ENCODE results near the gene ALOX5. TPM values are rescaled to one million over a fixed set of nuclear protein-coding genes. Genes with fewer than 3 reads are reported as not detected.

ALOX5 gene
- total RNA-seq, 1 experiment from 2014 or later: 66.5 TPM

- H3K4me3 ChIP-seq: no peak overlapping the region
- no peaks in the 10 kb centered on the region for H3K36me3 ChIP-seq (ENCODE audit: low read depth)
- TF ChIP-seq, protein P1, sequence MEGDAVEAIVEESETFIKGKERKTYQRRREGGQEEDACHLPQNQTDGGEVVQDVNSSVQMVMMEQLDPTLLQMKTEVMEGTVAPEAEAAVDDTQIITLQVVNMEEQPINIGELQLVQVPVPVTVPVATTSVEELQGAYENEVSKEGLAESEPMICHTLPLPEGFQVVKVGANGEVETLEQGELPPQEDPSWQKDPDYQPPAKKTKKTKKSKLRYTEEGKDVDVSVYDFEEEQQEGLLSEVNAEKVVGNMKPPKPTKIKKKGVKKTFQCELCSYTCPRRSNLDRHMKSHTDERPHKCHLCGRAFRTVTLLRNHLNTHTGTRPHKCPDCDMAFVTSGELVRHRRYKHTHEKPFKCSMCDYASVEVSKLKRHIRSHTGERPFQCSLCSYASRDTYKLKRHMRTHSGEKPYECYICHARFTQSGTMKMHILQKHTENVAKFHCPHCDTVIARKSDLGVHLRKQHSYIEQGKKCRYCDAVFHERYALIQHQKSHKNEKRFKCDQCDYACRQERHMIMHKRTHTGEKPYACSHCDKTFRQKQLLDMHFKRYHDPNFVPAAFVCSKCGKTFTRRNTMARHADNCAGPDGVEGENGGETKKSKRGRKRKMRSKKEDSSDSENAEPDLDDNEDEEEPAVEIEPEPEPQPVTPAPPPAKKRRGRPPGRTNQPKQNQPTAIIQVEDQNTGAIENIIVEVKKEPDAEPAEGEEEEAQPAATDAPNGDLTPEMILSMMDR (conservative IDR thresholded peaks at IDR 0.05): no peak
- no peak for TF ChIP-seq EZH2 (IDR thresholded peaks at IDR 0.05; ENCODE audit: low read depth)
- H3K27ac ChIP-seq: no peak overlapping the region
- H3F3A ChIP-seq (ENCODE audit: insufficient read depth, low read depth): no peaks in the 10 kb centered on the region
- H3K9me3 ChIP-seq (ENCODE audit: insufficient read depth, low read depth): no peaks in the 10 kb centered on the region
- H2AFZ ChIP-seq: no peak overlapping the region
- H3K4me1 ChIP-seq (replicated peaks; ENCODE audit: insufficient read depth): no peaks in the 10 kb centered on the region
- ChIA-PET CTCF (no interaction called here), POLR2A (ENCODE audit: unreplicated experiment) (no interaction called here)
- intact Hi-C loops (cut with micrococcal nuclease; ENCODE audit: unreplicated experiment): no loop called here
- H3K4me2 ChIP-seq: no peak overlapping the region
- no peaks in the 10 kb centered on the region for H3K9me2 ChIP-seq (ENCODE audit: insufficient read depth)
- no peak for DNase-seq
- BruUV-seq (replicated peaks): no TSS peak
- H4K20me1 ChIP-seq (ENCODE audit: insufficient read depth): peaks cover 8% of the 10 kb centered on the region; the same call in 1 of the 2 replicates
- H3K27me3 ChIP-seq (ENCODE audit: insufficient read depth, low read depth): no peaks in the 10 kb centered on the region
- no peaks in the 10 kb centered on the region for H3K79me2 ChIP-seq (ENCODE audit: low read depth)
Measured at GRCh38 chr10:45439365-45439764, 65.3 kb downstream of the ALOX5 start.

DNA sequence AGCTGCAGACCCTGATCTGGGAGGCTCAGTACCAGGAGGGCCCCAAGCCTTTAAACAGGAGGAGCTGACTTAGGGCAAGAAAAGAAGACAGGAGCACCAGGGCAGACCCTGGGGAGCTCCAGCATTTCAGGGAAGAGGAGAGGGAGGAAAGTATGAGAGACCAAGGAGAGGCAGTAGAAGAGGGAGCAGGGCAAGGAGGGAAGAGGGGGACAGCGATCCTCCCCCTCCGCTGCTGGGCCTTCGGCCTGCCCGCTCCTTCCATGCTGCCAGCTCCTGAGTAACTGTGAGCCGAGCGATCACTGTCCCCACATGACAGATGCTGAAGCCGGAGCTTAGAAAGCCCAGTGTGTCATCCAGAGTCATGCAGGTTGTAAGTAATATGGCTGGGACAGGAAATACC lies 65.9 kb downstream of the ALOX5 start:
- Histone ChIP-seq H3K9me2 (ENCODE audit: insufficient read depth) (no peaks in the 10 kb centered on the region), H4K20me1 (ENCODE audit: insufficient read depth) (peaks cover 8% of the 10 kb centered on the region; the same call in 1 of the 2 replicates), H2AFZ (no peak overlapping the region), H3K4me3 (no peak overlapping the region), H3K4me2 (no peak overlapping the region), H3K79me2 (ENCODE audit: low read depth) (no peaks in the 10 kb centered on the region), H3K27ac (no peak overlapping the region), H3K4me1 (replicated peaks; ENCODE audit: insufficient read depth) (no peaks in the 10 kb centered on the region), H3K36me3 (ENCODE audit: low read depth) (no peaks in the 10 kb centered on the region), H3K9me3 (ENCODE audit: insufficient read depth, low read depth) (no peaks in the 10 kb centered on the region), H3F3A (ENCODE audit: insufficient read depth, low read depth) (no peaks in the 10 kb centered on the region), H3K27me3 (ENCODE audit: insufficient read depth, low read depth) (no peaks in the 10 kb centered on the region)
- POLR2A ChIA-PET (ENCODE audit: unreplicated experiment): no interaction called here
- CTCF ChIA-PET: no interaction called here
- TF ChIP-seq, protein P1 (conservative IDR thresholded peaks at IDR 0.05): no peak
- no peak for TF ChIP-seq EZH2 (IDR thresholded peaks at IDR 0.05; ENCODE audit: low read depth)
- DNase-seq: no peak
- intact Hi-C loops (cut with micrococcal nuclease; ENCODE audit: unreplicated experiment): no loop called here
- BruUV-seq (replicated peaks): no TSS peak

GRCh38 chr10:45440511-45441062 lies 66.6 kb downstream of the ALOX5 start:
- Histone ChIP-seq H3K4me3 (no peak overlapping the region), H3K4me1 (replicated peaks; ENCODE audit: insufficient read depth) (no peaks in the 10 kb centered on the region), H3K27me3 (ENCODE audit: insufficient read depth, low read depth) (no peaks in the 10 kb centered on the region), H3K4me2 (no peak overlapping the region), H3K9me3 (ENCODE audit: insufficient read depth, low read depth) (no peaks in the 10 kb centered on the region), H4K20me1 (ENCODE audit: insufficient read depth) (peaks cover 8% of the 10 kb centered on the region; the same call in 1 of the 2 replicates), H2AFZ (no peak overlapping the region), H3K36me3 (ENCODE audit: low read depth) (no peaks in the 10 kb centered on the region), H3F3A (ENCODE audit: insufficient read depth, low read depth) (no peaks in the 10 kb centered on the region), H3K27ac (no peak overlapping the region), H3K79me2 (ENCODE audit: low read depth) (no peaks in the 10 kb centered on the region), H3K9me2 (ENCODE audit: insufficient read depth) (no peaks in the 10 kb centered on the region)
- no peak for DNase-seq
- ChIA-PET POLR2A (ENCODE audit: unreplicated experiment) (no interaction called here), CTCF (no interaction called here)
- intact Hi-C loops (cut with micrococcal nuclease; ENCODE audit: unreplicated experiment): no loop called here
- TF ChIP-seq EZH2 (IDR thresholded peaks at IDR 0.05; ENCODE audit: low read depth): no peak
- TF ChIP-seq, protein P1 (conservative IDR thresholded peaks at IDR 0.05): no peak
- BruUV-seq (replicated peaks): no TSS peak
